HPDE6-E6E7 (cell line): ENCODE data around the gene SP6.

ENCODE experiments used
- DNase-seq: peaks from one replicate; pipeline ENCODE4 v3.0.0; 2011; ENCODE audit warnings: missing footprints; ENCODE audit errors: extremely low spot score

Gene SP6

GRCh38 chr17:47836601-47837000 is 14.4 kb downstream of the SP6 start:
- DNase-seq: no peak

- DNase-seq: no peak
Measured at GRCh38 chr17:47834756-47835155, 16.2 kb downstream of the SP6 start.

GRCh38 chr17:47831934-47832327 is 19.0 kb downstream of the SP6 start:
- DNase-seq: no peak

GRCh38 chr17:47831003-47831933 is 19.7 kb downstream of the SP6 start, which contains the start of the genes LRRC46 and MRPL10:
Gene LRRC46 (plus strand): TSS chr17:47831670. CDS start chr17:47831990, 320 bp downstream.
Gene MRPL10 (minus strand): TSS chr17:47831541. CDS start chr17:47831511, 30 bp downstream.
- peak; percentile 97 for DNase-seq

- DNase-seq: no peak
Measured at GRCh38 chr17:47830396-47831002, 20.5 kb downstream of the SP6 start.

GRCh38 chr17:47829870-47830269 is 21.1 kb downstream of the SP6 start:
- DNase-seq: no peak

GRCh38 chr17:47823519-47823918 is 27.4 kb downstream of the SP6 start:
- no peak for DNase-seq

- no peak for DNase-seq
Measured at GRCh38 chr17:47822785-47823184, 28.2 kb downstream of the SP6 start.

GRCh38 chr17:47821424-47822391 is 29.3 kb downstream of the SP6 start, which contains the start of gene OSBPL7:
Gene OSBPL7 (minus strand): TSS chr17:47821794. CDS start chr17:47820278, 1,516 bp downstream.
- peak; percentile 84 for DNase-seq

- DNase-seq: no peak
Measured at GRCh38 chr17:47821031-47821423, 29.9 kb downstream of the SP6 start.

GRCh38 chr17:47820033-47820789 is 30.8 kb downstream of the SP6 start:
- DNase-seq: no peak

- no peak for DNase-seq
Measured at GRCh38 chr17:47819475-47819874, 31.5 kb downstream of the SP6 start.

GRCh38 chr17:47818002-47818695 is 32.8 kb downstream of the SP6 start:
- no peak for DNase-seq

- no peak for DNase-seq
Measured at GRCh38 chr17:47816947-47817346, 34.0 kb downstream of the SP6 start.

GRCh38 chr17:47816111-47816735 is 34.7 kb downstream of the SP6 start:
- DNase-seq: no peak

- no peak for DNase-seq
Measured at GRCh38 chr17:47815106-47815918, 35.7 kb downstream of the SP6 start.

- DNase-seq: no peak
Measured at GRCh38 chr17:47813512-47814031, 37.4 kb downstream of the SP6 start.

GRCh38 chr17:47813077-47813476 is 37.9 kb downstream of the SP6 start:
- DNase-seq: no peak
